NCI-H1417 treated with DMSO at 0.1 percent for 48 hours (cell line): ENCODE data around the gene LRP3.

Experiments used
- DNase-seq: peaks from one replicate; lab custom pipeline; 2025; lab: John Stamatoyannopoulos, UW

LRP3 gene

GRCh38 chr19:33238481-33239149 is 44.5 kb downstream of the LRP3 start:
- no peak for DNase-seq

GRCh38 chr19:33239223-33239975 is 45.3 kb downstream of the LRP3 start:
- no peak for DNase-seq

DNA sequence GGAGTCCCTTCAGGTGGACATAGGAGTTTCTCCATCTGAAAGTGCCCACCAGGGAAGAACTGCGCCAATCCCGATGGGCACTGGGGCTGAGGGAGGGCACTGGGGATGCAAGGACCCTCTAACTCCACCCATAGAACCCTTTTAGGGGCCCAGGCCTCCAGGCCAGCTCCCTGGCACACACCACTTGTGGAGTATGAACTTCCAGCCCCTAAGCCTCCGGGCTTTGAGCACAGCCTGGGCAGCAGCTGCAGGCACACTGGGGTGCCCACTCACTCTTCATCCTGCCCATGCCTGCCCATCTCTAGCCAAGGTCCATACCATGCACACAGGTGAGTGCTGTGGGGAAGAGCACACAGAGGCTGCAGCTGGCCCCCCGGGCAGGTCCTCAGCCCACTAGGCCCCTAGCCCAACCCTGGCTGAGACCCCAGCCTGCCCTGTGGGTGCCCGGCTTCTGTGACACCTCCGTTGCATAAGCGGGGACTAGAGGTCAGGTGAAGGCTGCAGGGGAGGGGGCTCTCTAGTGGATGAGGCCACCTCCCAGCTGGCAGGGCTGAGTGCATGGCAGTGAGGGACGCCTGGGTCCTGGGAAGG is 46.1 kb downstream of the LRP3 start:
- DNase-seq = no peak

- DNase-seq = no peak
Observed at GRCh38 chr19:33241091-33241529, 47.0 kb downstream of the LRP3 start.

DNA sequence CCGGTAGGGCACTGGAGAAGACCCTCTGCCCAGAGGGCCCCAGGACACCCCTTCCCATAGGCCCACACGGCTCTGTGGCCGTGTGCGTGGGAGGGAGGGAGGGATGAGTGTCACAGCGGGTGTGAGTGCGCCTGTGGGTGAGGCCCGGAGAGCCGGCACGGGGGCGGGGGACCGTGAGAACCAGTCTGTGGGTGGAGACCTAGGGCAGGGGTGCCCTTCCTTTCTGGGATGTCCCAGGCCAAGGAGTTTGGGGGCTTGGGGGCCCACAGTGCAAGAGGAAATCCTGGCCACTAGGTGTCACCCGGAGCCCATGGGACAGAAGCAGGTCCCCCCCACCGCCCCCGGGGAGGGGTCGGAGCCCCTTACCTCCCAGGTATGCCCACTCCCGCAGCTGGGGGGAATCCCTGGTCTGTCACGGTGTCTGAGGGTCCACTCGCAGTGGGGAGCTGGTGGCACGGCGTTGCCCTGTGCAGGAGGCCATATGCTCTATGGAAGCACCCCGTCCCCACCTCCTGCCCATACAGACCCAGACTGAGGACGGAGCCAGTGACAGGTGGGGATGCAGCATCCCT is 47.5 kb downstream of the LRP3 start:
- no peak for DNase-seq

- no peak for DNase-seq
Observed at GRCh38 chr19:33242131-33242530, 48.0 kb downstream of the LRP3 start.

- DNase-seq = no peak
Observed at GRCh38 chr19:33242911-33243310, 48.8 kb downstream of the LRP3 start.

DNA sequence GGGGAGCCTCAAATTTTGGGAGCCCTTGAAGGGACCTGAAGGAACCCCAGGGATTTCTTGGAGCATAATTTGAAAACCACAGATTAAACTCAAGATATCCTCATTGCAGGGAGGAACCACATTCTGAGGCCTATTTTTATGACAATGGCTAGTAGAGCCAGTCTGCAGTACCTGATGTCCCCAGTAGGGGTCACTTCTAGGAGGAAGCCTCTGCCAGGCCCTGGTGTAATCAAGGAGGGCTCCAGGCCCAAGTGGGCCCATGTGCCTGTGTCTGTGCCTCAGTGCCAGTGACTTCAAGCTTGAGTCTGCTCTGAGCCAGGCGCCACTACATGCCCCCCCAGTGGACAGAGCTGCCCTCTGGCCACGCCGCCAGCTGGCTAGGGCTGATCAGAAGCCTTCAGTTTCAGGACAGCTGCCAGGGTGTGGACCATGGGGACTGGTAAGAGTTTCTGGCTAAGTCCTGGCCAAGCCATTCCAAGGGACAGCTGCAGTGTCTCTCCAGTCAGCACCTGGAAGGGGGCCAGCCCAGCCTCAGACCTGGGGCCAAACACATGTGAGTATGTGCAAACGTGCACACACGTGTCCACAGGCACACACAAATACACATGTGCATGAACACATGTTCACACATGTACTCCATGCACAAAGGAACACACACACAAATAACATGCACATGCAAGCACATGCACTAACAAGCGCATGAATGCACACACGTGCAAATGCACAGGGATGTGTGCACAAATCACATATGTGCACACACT is 52.0 kb downstream of the LRP3 start:
- DNase-seq = no peak

DNA sequence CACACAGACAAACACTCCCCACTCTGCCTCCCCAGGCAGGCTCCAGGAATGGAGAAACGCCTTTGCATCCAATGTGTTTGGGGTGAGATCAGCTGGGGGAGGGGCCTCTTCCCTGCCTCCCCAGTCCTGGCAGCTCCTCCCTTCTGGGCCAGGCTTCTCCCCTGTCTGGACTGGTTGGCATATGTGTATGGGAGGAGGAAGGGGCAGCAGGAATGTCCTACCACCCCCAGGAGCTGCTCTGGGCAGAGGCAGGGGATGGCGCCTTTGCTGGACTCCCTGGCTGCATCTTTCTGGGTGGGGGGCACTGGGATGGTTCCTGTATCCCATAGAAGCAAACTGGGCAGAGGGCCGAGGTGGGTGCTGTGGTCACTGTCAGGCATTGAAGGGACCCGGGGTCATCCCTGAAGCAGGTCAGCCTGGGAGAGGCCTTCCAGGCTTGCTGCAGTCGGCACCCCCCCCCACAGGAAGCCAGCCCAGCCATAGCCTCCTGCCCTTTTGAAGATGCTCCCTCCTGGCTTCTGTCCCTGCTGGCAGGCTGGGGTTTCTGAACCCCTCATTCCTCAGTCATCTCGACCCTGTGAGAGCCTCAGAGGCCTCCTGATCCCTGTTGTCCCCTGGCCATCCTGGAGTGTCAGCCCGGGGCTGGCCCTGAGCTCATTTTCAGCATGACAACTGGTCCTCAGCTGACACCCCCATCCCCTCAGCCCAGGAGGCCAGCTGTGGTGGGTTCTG is 52.7 kb downstream of the LRP3 start:
- no peak for DNase-seq

GRCh38 chr19:33247441-33247819 is 53.3 kb downstream of the LRP3 start:
- no peak for DNase-seq

- DNase-seq = no peak
Observed at GRCh38 chr19:33248104-33248503, 54.0 kb downstream of the LRP3 start.

- no peak for DNase-seq
Observed at GRCh38 chr19:33248553-33248953, 54.4 kb downstream of the LRP3 start.

GRCh38 chr19:33248954-33249613 is 55.0 kb downstream of the LRP3 start:
- DNase-seq = no peak

GRCh38 chr19:33249740-33250366 is 55.7 kb downstream of the LRP3 start:
- no peak for DNase-seq

GRCh38 chr19:33250500-33250899 is 56.4 kb downstream of the LRP3 start:
- DNase-seq = no peak

DNA sequence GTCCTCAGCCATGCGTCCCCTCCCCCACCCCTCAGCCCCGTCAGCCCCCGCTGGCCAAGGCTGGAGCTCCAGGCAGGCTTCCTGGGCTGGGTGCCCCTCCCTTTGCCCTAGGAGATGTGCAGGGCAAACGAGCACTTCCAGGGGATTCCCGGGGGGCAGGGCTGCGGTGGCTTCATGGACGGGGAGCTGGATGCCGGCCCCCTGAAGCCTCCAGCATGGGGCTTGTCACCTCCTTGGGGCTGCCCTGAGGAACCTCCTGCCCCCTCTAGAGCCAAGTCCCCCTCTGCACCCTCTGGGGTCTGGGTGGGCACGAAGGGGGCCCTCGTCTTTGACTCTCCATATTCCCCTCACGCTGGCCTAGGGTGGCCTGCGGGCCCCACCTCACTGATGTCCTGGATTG is 56.9 kb downstream of the LRP3 start:
- no peak for DNase-seq

DNA sequence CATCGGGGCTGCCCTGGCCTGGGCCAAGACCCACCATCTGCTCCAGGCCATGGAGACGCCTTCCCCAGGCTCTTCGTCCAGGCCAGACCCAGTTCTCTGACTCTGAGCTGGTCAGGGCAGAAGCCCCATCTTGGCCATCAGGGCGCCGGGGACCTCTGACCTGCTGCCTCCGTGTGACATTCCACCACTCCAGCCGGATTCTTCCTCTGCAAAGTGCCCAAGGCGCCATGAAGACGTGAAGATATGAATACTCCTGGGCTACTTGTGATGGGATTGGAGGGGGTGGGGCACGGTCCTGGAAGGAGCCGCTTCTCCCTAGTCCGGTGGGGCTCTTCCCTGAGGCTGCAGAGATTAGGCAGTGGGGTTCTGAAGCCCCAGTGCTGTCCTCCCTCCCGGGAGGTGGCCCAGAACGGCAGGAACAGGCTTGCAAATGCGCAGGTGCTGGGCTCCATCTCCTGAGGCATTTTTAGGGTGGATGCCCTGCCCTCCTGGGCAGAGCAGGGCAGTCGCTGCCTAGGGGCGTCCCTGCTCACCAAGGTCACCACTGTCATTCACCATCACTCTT is 57.5 kb downstream of the LRP3 start:
- DNase-seq = no peak

DNA sequence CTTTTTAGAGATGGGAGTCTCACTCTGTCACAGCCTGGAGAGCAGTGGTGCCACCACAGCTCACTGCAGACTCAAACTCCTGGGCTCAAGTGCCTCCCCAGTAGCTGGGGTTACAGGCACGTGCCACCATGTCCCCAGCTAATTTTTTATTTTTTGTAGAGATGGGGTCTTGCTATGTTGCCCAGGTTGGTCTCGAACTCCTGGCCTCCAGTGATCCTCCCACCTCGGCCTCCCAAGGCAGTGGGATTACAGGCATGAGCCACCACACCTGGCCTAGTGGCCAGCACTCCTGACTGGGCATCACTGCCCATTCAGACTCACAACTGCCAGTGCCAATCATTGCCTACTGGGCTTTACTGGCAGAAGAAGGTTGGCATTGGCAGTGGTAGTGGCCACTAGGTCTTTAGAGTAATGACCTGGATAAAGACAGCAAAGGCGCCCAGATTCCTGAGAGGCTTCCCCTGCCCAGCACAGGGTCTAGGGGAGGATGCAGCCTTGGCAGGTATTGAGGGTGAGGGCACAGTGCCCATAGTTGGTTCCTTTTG is 58.4 kb downstream of the LRP3 start:
- no peak for DNase-seq

DNA sequence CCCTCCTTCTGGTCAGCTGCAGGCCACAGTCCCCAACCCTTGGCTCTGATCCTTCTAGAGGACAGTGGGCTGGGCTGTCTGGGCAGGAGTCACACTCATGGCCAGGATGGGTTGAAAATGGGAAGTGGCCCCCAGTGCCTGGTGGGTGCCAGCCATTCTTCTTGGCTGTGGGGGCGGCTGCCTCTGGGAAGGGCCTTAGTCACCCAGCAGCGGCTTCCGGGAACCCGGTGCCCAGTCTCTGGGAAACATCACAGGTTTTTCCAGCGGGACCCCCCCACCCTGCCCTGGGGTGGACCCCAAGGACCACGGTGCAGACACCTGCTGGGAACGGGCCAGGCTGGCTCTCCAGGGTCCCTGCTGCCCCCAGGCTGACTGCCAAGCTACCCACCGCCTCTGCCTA is 58.8 kb downstream of the LRP3 start:
- no peak for DNase-seq

DNA sequence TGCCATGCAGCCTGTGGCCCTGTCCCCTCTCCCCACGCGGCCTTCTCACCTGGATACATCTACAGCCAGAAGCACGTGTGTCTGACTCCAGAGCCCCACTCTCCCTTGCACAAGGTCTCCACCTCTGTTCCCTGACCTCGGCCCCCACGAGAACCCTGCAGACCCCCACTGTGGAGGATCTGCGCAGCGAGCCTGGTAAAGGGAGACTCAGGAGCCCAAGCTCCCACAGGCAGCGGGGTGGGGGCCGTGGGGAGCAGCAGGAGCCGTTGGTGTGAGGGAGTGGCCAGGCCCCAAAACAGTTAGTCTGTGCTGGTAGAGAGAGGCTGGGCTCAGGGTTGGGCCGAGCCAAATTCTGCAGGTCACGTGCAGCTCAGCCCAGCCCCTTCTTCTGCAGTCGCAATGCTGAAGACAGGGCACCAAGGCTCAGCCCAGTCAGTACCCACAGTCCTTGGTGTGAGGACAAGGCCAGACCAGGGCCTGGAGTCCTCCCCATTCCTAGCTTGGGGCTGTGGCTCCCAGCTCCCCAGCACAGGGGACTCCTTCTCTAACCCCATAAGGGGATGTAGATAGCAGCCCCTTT is 60.2 kb downstream of the LRP3 start:
- no peak for DNase-seq
